GM21717 (cell line): ENCODE results near the gene DVL3.
"Not testable (repeated sequence)": the region's sequence is repeated elsewhere in the genome, so short reads cannot be mapped to it uniquely, and the experiment has no call there.

ENCODE experiments used
- ATAC-seq: cut with Tn5 transposase; IDR thresholded peaks from one replicate; pipeline ENCODE4 v1.9.1; 2021; ENCODE audit warnings: mild to moderate bottlenecking, moderate library complexity; ENCODE audit not compliant: unreplicated experiment

DVL3 gene

DNA sequence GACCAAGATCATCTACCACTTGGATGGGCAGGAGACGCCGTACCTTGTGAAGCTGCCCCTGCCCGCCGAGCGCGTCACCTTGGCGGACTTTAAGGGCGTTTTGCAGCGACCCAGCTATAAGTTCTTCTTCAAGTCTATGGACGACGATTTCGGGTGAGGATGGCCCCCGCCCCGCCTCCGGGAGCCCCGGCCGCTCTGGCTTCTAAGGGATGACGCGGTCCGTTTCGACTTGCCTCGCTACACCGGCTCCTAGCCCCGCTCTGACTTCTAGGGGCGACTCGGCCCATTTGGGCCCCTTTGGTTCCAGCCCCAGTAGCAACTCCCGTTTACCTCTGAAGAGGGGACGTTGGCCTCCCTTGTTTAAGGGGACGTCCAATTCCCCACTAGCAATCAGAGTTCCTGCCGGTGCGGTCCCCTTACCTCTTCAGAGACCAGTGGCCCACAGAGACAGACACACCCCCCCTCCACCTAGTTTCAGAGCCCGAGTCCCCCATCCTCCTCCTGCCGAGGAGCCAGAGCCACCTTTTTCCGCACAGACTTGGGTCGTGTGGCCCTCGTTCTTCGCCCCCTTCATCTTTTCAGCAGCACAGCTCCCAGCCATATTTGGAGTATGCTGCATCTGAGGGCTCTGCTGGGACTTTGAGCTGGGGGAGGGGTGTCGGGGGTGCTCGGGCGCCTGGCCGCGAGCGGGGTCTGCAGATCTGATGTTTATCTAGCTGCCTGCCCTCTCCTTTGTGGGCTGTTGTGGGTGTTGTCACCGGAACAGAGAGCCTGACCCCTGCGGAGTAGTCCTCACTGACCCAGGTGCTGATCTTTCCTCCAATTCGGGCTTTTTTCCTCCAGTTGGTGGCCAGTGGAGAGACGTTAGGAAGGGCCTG is 706 bp downstream of the DVL3 start:
- ATAC-seq, result peak; percentile 39

DNA sequence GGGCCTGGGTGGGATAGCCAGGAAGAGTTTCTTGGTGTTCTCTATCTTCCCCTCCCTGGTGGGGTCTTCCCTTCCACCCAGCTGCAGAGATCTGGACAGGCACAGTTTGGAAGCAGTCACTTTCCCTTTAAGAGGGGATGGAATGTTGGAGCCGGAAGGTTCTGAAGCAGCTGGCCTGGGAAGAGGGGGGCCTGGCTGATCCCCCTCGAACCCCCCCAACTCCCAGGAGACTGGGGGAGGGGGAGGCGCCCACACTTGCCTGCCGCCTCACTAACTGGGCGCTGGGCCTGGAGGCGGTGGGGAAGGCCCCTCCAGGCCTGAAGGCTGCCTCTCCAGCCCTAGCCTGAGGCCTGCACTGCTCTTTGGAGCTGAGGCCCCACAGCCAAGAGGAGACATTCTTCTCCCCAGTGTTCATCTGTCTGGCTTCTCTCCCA is 1.4 kb downstream of the DVL3 start:
- no peak for ATAC-seq

DNA sequence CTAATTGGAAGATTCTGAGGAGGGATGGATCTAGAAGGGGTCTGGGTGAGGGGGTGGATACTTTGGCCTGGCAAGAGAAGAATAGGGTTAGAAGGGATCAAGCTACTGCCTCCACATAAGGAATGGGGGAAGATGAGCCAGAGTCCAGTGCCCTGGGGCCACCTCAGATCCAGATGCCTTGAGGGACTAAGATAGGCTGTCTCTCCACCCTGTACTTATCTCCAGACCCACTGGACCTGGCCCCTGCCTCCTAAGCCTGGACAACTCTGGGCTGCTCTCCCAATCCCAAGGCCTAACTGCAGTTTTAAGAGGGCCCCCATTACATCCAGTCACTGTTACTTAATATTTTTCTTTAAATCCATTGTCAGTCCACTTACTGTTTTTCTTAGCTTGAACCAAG is 2.0 kb downstream of the DVL3 start:
- no peak for ATAC-seq

DNA sequence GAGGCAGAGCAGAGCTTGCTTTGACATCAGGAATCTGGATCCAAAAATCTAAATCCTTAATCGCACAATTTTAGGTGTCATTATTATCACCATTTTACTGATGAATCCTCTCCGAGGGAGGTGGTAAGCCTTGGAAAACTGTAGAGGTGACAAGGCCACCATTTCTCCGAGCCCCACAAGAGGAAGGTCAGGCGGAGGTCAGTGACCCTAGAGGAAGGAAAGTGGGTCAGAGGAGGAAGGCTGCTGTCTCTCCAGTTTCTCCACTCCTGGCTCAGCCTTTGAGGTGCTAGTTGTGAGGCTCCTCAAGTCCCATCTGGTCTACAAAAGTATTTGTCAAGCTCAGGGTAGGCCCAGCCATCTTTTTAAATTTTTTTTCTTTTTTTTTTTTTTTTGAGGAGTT is 3.2 kb downstream of the DVL3 start:
- no peak for ATAC-seq

DNA sequence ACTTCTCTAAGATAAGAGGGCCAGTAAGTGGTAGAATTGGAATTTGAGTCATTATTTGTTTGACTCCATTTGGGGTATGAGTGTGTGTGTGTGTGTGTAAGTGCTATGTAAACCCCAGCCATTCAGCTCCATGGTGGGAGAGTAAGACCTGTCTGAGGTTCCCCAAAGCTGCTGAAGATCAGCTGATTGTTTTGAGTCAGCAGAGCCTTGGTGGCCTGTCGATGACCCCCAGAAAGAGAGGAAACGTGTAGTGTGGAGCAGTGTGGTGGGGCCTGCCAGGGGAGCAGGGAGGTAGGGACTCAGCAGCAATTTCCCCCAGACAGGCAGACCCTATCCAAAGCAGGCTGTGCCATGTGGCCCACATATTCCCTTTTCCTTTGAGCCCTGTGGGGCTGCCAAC is 5.3 kb downstream of the DVL3 start:
- no peak for ATAC-seq

DNA sequence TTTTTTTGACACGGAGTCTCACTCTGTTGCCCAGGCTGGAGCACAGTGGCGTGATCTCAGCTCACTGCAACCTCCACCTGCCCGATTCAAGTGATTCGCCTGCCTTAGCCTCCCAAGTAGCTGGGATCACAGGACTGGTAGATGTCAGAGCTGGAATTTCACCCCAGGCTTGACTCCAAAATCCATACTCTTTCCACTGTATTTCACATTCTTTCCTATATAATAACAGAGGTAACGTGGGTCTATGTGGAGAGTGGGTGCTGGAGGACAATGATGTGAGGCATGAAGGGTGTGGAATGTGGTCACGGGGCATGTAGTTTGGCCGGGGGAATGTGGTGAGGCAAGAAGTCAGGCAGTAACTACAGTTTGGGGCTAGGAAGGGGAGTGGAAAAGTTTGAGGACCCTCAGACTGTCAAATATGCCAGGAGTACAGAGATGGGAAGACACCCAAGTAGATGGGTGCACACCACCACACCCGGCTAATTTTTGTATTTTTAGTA is 7.4 kb downstream of the DVL3 start:
- ATAC-seq, result not testable (repeated sequence)

DNA sequence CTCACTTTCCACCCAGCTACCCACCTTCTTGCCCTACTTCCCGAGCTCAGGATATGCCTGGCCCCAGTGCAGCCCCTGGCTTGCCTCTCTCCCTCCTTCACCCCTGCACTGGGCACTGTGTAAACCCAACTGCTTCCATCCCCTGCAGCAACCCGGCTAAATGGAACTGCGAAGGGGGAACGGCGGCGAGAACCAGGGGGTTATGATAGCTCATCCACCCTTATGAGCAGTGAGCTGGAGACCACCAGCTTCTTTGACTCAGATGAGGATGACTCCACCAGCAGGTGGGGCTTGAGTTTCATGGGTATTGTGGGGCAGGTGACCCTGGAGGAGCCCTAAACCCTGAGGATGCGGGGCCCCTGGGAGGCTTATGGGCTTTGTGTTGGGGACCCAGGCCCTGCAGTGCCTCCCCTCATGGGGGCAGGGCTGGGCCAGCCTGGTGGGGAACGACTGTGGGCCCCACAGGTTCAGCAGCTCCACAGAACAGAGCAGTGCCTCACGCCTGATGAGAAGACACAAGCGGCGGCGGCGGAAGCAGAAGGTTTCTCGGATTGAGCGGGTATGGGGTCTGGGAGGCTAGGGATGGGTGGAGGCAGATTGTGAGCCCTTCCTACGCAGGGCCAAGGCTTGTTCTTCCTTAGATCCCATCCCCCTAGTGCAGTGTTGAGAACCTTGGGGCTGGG is 9.6 kb downstream of the DVL3 start:
- no peak for ATAC-seq

DNA sequence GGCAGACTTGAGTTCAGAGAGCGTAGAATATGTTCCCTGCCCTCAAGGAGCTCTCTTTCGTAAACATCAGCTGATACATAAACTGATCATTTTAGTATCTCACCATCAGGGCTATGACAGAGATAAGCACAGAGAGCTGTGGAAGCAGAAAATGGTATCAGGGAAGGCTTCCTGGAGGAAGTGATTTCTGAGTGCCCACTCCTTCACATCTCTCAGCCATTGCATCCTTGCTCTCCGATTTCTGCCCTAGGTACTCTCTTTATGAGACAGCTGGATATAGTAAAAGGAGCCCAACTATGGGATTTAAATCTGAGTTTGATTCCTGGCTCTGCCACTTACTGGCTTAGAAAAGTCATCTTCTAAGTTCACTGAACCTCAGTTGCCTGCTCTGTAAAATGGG is 10.4 kb downstream of the DVL3 start:
- ATAC-seq, result no peak

DNA sequence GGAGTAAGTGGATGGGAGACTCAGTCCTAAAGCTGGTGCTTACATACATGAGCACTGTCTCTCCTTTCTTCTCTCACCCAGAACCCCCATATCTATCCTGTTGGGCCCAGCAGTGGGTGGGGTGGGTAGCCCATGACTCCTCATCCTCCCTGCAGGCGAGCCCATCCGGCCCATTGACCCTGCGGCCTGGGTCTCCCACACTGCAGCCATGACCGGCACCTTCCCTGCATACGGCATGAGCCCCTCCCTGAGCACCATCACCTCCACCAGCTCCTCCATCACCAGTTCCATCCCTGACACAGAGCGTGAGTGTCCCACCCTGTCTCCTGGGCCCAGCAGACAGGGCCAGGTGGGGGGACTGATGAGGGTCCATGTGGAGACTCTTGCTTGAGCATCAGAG is 11.5 kb downstream of the DVL3 start:
- no peak for ATAC-seq

DNA sequence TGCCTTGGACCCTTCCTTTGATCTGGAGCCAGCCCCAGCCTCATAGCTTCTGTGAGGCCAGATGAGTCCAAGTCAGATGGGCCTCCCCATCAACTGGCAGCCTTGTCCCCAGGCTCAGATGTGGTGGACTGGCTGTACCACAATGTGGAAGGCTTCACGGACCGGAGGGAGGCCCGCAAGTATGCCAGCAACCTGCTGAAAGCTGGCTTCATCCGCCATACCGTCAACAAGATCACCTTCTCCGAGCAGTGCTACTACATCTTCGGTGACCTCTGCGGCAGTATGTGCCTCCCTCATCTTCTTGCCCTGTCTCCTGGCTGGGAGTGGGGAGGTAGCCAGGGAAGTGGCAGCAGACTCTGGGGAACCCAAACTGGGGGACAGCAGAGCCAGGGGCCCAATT is 12.6 kb downstream of the DVL3 start:
- no peak for ATAC-seq

DNA sequence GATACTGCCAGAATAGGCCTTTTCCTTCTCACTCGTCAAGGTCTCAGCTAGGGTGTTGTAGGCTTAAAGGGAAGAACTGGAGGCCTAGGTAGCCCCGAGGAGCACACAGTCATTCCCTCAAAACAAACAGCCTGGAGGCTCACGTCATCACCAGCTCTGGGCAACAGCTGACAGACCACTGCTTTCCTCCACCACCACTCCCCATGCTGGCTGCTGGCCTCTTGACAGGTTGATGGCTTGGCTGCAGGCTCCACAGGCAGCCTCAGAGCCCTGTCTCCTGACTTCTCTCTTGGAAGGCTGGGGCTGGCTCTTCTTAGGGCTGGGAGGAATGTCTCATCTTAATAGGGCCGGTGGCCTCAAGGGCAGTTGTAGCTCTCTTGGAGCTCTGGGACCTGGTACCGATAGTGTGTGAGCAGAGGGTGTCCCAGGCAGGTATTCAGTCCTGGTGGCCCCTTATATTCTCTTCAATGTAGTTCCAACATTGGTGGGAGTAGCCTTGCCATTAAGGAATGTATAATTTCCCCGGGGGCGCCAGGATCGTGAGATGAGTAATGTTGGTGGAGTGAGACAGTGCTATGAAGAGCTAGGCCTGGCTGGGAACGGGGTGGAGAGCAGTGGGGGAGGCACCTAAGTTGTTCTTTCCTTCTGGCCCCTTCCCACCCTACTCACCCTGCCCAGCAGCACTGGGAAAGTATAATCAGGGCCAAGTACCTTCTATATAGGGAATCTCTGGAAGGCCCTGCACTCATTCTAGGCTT is 13.4 kb downstream of the DVL3 start:
- ATAC-seq, result no peak

DNA sequence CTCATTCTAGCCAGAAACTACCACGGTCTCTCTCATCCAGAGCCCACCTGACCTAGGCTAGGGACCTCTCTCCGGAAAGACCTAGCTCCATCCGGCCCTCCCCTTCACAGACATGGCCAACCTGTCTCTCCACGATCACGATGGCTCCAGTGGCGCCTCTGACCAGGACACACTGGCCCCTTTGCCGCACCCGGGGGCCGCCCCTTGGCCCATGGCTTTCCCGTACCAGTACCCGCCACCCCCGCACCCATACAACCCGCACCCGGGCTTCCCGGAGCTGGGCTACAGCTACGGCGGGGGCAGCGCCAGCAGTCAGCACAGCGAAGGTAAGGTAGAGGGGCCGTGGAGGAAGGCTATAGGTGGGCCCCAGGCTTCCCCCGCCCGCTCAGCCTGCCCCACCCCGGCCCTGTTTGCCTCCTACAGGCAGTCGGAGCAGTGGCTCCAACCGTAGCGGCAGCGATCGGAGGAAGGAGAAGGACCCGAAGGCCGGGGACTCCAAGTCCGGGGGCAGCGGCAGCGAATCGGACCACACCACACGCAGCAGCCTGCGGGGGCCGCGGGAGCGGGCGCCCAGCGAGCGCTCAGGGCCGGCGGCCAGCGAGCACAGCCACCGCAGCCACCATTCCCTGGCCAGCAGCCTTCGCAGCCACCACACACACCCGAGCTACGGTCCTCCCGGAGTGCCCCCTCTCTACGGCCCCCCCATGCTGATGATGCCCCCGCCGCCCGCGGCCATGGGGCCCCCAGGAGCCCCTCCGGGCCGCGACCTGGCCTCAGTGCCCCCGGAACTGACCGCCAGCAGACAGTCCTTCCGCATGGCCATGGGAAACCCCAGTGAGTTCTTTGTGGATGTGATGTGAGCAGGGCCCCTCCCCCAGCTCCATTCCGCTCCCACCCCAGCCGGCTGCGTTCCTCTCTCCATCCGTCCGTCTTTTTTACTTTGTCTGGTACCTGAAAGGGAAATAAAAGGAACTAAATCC is 15.0 kb downstream of the DVL3 start:
- no peak for ATAC-seq

DNA sequence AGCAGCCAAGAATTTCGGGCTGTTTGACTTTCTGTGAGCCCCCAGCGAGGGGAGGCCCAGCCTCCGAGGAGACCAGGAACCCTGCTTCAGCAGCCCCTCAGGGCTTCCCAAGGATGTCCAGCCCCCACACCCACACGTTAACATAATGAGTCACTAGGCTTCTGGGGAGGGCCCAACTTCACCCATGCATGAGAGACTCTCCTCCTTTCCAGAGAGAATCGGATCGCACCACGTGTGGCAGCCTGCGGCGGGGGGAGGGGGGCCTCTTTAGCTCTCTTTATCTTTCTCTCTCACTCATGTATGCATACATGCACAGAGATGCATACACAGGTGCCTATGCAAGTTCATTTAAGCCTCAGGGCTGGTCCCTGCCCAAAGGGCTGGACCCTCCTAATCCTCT is 16.4 kb downstream of the DVL3 start:
- no peak for ATAC-seq

DNA sequence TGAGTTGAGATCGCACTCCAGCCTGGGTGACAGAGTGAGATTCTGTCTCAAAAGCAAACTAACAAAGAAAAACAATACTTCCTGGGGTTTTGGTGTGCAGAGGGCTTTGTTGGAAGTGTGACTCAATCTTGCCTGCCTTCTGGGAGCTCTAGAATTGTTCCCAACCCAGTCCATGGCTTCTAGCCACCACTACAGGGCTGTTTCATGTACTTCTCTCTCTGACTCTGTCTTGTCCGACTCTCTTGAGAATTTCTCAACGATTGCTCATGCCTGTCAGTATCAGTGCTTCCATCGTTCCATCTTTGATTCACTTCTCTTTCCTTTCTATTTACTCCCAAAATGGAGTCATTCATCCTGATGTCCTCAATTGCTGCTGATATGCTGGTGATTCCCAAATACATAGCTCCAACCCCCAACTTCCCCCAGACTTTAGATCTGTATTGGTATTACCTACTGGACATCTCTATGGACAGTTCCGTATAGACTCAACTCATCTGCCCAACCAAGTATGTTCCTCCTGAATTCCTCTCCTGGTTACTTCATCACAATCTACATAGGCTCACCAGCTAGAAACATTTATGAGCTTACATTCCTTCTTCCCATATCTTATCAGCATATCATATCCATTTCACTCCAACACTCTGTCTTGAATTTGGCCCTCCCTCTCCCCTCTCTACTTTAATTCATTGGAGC is 17.6 kb downstream of the DVL3 start:
- no peak for ATAC-seq

DNA sequence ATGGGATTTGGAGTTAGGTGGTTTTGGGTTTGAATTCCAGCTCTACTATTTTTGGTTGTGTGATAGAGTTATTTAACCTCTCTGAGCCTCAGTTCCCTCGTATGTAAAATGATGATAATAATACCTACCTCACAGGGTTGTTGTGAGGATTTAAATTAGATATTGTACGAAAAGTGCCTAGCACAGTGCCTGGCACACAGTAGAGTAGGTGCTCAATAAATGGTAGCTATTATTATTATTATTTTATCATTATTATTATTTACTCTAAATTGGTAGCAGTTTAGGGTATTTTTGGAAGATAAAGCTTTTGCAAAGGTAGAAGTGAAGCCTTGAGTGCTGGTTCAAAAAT is 18.2 kb downstream of the DVL3 start:
- ATAC-seq, result no peak

DNA sequence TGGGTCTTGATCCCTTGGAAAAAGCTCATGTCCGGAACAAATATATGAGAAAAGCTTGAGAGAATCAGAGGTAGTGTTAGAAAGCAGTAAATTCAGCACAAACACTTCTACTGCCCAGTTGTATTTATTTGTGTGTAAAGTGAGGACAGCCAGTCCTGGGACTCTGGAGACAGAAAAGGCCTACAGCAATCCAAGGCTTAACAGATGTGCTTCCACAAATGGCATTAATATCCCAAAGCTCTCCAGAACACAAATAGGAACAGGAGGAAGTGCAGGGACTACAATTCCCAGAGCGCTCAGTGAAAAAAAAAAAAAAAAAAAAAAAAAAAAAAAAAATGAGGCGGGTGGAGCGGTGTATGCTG is 19.1 kb downstream of the DVL3 start:
- ATAC-seq, result peak; percentile 1

DNA sequence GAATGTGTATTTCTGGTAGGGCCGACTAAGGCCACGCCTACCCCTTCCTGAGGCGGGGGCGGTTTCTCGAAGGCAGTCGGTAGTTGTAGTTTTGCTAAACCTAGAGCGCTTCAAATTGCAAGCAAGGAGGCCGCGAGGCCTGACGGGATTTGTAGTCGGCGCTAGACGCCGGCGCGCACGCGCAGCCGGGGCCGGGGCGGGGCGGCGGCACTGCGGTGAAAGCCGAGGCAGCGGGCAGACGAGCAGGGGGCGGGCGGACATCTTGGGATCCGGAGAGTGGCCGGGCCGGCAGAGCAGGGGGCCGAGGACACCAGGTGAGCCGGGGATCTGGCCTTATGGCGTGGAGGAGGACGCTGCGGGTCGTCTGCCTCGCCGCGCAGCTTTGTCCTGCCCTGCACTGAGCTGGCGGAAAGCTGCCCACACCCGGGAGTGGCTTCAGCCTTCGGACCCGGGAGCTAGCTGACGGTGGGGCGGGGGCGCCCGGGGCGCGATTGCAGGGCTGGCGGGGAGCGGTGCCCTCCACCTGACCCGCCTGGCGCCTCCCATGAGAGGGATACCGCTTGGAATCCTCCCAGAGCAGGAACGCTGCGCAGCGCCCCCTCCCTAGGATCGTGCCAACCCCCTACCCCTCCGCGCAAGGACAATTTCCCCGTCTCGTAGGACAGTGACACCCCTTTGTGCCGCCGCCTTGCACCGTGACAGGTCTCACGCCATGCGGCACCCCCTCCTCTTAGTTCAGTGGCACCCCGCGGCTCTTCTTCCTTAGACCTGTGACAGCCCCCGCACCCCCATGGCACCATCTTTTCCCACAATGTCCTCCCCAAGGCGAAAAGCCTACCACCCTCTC is 19.7 kb downstream of the DVL3 start, which contains the start of gene AP2M1:
AP2M1 (plus strand) TSS at position 210 of the 847 bp plus-strand sequence. CDS start 2,139 bp downstream, outside the sequence.
- peak; percentile 85 for ATAC-seq

DNA sequence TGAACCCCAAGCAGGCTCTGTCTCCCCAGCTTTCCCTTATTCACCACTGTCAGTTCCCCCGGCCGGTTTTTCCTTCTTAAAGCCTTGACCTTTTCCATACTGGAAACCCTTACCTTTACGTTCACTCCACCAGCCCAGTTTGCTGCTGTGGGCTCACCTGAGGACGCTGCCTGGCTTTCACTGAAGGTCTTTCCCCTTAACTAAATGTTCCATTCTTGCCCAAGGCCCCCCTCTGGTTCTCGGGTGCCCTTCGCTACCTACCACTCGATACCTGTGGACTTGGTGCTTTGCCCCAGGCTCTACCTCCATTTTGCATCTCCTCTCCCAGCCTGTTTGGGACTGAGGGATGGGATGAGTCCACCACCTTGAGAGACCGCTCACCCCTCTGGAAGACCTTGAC is 20.3 kb downstream of the DVL3 start:
- no peak for ATAC-seq

DNA sequence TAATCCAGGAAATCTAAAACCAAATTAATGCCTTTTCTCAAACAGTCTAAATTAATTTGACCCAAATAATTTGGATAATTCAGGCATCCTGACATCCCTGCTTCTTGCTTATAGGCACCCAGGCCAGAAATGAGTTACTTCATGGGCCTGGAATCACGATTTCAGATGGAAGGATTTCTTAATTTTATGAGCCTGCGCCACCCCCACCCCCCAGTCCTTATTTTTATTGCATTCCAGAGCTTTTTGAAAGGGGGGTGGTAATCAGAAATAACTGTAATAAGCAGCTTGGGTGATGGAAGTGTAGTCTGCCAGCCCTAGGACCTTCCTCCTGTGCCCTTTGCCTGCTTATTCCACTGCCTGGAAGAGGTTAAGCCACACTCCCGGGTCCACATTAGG is 20.8 kb downstream of the DVL3 start:
- no peak for ATAC-seq
